GM18907 (cell line): ENCODE measurements around the gene C10orf105.

ENCODE experiments used
- ATAC-seq: cut with Tn5 transposase; IDR thresholded peaks from one replicate; pipeline ENCODE4 v1.9.1; 2021; ENCODE audit warnings: mild to moderate bottlenecking, moderate library complexity; ENCODE audit not compliant: unreplicated experiment

Gene C10orf105, protein sequence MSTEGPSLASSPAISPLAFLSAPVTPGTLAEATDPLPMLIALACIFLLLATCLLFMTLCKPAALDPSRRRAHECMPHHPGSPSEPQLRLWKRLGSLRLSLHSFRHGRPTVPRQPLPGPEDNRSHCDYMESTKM

DNA sequence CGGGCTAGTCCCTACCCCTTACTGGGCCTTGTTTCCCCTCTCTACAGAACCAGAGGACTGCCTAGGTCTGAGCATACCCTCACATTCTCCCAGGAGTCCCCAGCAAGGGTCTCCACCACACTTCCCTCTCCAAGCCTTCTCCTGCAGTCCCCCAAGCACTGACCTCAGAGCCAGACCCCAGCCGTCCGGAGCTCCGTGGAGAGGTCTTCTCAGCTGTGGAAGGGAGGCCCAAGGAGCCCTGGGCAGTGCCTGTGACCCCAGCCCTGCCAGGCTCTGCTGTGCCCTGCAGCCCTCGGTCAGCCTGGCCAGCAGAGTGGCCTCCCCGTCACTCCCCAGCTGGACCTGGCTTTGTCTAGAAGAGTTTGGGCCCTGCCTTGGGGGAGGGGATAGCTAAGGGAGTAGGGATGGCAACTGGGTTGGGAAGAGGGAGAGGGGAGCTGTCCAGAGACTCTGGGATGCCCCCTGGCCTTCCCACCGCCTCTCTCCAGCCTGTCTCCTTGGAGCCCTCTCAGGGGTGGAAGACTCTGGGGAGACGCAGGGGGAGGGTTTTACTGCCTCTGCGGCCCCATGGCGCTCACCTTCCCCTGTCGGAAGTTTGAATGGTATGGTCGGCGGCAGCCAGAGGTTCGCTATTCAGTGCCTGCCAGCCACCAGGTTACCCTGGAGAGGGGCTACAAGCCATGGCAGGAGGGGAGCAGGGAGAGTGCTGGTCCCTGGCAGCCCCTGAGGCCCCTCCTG lies at the start of gene C10orf105:
Gene C10orf105 (minus strand): TSS at position 315 of the 738 bp plus-strand sequence. CDS start 3,441 bp downstream, outside the sequence.
- ATAC-seq: no peak

DNA sequence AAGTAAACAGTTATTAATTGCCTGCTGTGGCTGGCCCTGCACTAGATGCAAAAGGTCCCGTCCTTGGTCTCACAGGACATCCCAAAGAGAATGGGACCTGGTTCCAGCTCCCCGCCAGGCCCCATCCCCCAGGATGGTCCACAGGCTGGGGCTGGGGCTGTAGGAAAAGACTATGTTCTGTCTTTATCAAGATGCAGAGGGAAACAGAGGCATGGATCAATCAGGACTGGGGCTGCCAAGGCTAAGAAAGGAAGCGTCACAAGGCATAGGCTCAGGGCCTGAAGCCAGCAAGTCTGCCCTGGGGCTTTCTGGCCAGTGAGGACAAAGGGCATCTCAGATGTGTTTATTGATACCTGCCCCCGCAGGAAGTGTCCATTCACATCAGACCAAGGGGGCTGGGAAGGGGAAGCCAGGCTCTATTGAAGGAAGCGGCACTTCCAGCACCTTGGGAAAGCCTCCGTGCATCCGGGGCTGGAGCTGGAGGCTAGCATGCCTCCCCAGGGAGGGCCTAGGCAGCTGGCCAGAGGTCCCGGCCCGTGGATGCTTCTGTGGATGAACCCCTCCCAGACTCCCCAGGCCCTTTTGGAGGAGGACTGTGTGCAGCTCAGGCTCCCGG lies 48.0 kb upstream of the C10orf105 start:
- ATAC-seq: no peak

- no peak for ATAC-seq
Measured at GRCh38 chr10:71766717-71767419, 47.3 kb upstream of the C10orf105 start.

- no peak for ATAC-seq
Measured at GRCh38 chr10:71765906-71766716, 46.5 kb upstream of the C10orf105 start.

DNA sequence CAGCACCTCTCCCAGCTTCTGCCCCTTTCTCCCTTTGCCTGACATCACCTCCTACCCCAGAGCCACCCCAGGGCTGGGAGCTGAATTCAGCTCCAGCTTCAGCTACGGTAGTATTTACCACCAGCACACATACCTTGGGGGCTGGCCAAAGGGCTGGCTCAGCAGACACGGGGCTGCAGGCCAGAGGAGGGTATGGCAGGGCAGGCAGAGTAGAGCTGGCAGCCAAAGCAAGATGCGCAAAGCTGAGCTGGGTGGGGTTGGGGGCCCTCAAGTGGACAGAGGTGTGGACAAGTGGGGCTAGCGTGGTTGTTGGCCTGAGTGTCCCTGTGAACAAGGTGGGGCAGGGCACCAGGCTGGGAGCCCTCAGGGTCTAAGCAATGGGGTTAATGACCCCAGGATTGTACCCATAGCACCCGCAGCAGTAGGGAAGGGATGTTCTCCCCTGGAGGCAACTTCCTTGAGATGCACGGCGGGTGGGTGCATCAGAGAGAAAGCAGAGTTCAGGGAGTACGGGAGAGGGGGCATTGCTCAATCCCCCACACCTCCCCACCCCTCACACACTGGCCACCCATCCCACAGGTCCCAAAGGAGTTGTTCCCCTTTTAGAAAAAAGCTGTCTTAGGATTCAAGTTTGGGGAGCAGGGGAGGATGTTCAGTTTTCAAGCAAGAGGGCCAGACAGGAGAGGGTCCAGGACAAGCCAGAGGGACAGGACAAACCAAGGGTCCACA lies 45.8 kb upstream of the C10orf105 start:
- no peak for ATAC-seq

- ATAC-seq: no peak
Measured at GRCh38 chr10:71763352-71764127, 44.0 kb upstream of the C10orf105 start.

DNA sequence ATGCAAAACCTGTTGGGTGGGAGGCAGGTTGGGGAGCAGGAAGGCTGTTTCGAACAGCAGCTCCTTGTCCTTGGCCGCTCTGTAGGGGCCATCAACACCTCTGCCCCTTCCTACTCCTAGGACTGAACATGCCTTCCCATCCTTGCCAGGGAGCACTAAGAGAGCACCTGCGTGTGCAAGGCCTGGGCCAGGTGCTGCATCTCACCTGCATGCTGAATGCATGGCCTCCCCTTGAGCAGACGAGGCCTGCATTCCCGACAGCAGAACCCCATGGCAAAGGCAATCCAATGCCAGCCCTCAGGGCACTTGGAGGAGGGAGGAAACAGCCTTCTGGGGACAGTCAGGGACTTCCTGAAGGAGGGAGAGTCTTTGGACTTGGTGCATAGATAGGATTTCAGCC lies 42.7 kb upstream of the C10orf105 start:
- ATAC-seq: no peak

GRCh38 chr10:71761541-71762113 lies 42.0 kb upstream of the C10orf105 start:
- ATAC-seq: no peak

DNA sequence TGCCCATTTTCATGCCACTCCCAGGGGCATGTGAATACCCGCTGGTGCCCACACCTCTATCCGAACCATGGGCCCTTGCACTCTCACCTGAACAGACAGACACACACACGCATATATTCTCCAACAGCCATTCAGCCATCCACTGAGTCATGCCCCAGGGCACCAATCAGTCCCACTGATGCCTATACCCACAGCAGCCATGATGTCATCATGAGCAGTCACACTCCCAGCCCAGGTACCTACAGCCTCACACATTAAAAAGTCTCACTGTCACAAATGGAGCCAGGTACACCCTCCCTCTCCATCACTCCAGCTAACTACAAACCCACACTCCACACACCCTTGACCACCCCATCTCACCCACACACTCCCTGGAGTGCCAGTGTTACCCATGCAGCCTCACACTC lies 41.5 kb upstream of the C10orf105 start:
- ATAC-seq: no peak

- no peak for ATAC-seq
Measured at GRCh38 chr10:71757399-71757922, 37.9 kb upstream of the C10orf105 start.

- ATAC-seq: no peak
Measured at GRCh38 chr10:71756311-71757191, 37.0 kb upstream of the C10orf105 start.

DNA sequence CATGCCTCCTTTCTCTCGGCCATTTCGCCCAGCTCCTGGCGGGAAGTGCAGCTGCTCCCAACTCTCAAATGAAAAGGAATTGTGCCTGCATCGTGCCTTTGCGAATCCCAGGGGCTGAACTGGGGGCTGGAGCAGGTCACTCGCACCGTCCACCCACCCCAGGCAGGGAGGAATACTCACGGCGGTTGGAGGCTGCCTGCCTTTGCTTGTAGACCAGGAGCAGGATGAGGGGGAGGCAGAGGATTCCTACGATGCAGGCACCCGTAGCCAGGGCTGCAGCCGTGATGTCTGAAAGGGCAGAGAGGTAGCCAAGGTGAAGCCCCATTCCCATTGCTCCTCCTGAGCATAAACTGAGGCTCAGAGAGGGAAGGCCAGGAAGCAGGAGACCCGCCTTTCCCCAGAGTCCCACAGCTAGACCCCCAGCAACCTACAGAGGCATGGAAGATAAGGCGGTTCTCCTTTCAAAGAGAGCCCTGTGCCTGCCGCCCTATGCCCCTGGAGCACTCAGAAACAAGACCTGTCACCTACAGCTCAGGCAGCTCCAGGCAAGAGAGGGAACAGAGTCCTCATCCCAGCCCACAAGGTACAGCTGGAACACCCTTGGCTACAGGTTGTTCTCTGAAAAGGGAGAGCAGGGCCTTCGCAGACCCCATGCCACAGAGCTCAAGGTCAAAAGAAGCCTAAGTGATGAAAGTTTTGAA lies 35.8 kb upstream of the C10orf105 start:
- no peak for ATAC-seq

DNA sequence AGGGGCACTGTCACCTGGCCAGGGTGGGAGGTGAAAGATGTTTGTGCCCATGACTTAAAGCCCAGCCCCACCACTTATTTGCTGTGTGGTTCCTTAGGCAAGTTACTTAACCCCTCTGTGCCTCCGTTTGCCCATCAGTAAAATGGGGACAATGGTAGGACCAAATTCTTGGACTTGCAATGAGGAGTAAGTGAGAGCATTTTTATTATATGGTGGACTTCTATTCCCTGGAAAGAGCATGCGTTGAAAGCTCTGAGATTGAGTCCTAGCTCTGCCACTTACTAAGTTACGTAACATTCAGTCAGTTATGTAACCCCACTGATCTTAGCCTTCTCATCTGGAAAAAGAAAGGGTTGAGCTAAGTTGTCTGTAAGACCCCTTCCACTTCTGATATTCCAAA lies 35.0 kb upstream of the C10orf105 start:
- ATAC-seq: no peak

DNA sequence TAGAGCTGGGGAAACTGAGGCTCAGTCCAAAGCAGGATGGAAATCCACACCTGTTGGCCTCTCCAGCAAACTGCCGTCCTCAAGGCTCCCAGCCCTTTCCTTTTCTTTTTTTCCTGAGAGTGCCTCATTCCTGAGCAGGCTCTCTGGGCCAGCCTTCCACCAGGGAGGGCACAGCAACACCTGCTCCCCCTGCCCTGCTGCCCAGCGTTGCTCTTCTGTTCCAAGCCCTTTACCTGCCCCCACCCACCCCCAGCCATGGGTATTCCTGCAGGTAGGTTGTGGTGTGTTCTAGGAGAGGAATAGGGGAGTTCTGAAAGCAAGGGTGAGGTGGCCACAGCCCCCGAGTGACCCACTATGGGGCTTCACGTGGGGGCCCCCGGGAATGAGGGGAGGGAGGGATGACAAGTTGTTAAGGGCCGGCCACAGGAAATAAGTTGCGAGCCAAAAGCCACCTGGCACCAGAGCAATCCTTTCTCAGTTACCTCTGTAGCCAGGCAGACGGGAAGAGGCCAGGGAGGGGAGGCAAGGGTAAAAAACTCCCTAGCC lies 34.5 kb upstream of the C10orf105 start:
- ATAC-seq: no peak

DNA sequence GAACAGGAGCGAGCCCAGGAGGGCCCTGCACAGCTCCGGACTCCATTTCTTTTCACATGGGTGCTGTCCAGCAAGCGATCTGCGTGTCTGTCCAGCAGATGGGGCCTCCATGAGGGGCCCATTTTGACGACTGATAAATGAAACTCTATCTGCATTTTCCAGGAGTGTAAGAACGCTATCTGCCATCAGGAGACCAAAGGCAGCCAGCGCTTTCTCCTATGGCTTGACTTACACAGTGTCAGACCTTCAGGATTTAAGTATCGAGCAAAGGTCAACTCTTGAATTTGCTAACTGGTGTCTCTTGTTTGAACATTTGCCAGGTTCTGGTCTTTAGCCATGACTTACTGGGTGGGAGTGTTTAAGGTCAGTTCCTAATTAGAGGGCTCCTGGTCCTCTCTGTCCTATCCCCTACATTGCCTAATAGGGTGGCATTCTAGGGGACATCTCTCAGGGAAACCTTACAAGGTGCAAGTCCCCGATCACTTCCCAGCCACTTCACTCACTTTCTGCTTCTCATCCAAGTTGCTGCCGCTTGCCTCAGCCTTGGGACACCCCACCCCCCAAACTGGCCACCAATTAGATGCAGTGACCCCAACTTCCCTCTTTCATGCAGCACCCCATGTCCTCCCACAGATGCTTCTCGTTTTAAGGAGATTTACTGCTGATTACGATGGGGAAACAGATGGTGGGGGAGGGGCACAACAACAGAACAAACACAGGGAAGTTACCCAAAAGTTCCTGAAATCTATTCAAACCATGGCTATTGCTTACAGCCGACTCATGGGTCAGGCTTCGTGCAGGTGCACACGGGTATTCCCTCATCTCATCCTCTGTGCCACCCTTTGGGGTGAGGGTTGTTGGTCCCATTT lies 33.7 kb upstream of the C10orf105 start:
- no peak for ATAC-seq
